GM10266 (cell line): ENCODE measurements around the gene SUGCT.
"Not testable (repeated sequence)": the region's sequence is repeated elsewhere in the genome, so short reads cannot be mapped to it uniquely, and the experiment has no call there.

Source experiments
- DNase-seq: peaks from one replicate; pipeline ENCODE4 v3.0.0; 2012; ENCODE audit errors: extremely low spot score
- TF ChIP-seq, protein P1 (sequence below): IDR thresholded peaks from 2 replicates; pipeline ENCODE4 v1.5.1; 2012; ENCODE audit warnings: mild to moderate bottlenecking, low read depth; ENCODE audit not compliant: control insufficient read depth, insufficient read depth; ENCODE audit errors: missing control alignments

The SUGCT gene

GRCh38 chr7:40611095-40611871, 476.5 kb downstream of the SUGCT start:
- TF ChIP-seq, protein P1, sequence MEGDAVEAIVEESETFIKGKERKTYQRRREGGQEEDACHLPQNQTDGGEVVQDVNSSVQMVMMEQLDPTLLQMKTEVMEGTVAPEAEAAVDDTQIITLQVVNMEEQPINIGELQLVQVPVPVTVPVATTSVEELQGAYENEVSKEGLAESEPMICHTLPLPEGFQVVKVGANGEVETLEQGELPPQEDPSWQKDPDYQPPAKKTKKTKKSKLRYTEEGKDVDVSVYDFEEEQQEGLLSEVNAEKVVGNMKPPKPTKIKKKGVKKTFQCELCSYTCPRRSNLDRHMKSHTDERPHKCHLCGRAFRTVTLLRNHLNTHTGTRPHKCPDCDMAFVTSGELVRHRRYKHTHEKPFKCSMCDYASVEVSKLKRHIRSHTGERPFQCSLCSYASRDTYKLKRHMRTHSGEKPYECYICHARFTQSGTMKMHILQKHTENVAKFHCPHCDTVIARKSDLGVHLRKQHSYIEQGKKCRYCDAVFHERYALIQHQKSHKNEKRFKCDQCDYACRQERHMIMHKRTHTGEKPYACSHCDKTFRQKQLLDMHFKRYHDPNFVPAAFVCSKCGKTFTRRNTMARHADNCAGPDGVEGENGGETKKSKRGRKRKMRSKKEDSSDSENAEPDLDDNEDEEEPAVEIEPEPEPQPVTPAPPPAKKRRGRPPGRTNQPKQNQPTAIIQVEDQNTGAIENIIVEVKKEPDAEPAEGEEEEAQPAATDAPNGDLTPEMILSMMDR = no peak
- no peak for DNase-seq

DNA sequence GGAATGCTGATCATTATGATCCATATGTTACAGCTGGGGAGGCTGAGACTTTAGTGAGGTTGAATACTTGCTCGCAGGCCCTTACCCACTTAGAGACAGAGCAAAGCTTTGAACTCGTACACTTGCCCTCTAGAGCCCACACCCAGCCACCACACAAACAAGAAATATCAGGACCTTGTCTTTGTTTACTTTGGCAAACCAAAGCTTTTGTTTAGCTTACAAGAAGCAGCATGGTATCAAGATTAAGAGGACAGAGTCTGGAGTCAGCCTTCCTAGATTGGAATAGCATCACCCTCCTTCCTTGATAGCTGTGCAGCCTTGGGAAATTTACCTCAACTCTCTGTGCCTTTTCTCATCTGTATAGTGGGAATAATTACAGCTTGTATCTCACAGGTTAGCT, 477.5 kb downstream of the SUGCT start:
- DNase-seq = no peak
- TF ChIP-seq, protein P1 = no peak

DNA sequence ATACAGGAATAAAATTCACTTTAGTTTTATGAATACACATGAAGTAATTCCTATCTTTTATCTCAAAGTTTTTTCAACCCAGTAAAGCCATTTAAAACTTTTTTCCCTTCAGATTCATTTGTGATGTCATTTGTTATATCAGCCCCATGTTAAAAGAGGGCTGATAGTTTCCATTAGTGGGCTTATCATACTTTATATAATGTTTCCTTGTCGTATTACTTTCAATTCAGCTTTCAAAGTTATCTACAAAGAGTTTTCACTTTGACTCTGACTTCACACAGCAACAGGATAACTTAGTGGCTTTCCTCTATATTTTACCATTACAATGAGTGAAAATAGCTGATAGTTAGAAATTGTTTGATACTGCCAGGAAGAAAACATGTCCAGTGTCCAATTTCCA, 484.8 kb downstream of the SUGCT start:
- no peak for DNase-seq

GRCh38 chr7:40621592-40621998, 486.8 kb downstream of the SUGCT start:
- no peak for DNase-seq
- TF ChIP-seq, protein P1 = no peak

More for the DNA sequence above, 484.8 kb downstream of the SUGCT start:
- TF ChIP-seq, protein P1 = no peak

DNA sequence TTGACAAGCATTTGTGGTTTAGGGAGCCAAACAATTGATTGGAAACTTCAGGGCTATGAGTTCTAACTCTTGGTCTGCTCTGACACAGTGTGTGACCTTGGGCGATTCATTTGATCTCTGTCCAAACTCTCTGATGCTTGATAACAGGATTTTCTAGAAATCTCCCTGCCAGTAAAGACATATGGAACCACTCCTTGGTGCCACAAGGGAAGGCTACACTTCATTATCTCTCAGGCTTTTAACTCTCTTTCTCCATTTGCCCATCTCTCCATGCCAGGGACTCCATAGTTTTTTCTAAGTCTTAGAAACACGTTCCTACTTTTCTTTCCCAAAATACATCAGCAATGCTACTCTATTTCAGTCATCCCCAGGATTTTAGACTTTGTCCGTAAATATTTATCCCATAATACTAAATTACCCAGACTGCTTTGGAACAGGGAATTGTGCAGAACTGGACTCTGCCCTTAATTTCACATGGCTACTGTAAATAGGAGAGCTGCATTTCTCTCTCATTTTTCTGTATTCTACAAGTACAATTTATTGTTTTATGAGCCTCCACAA, 488.2 kb downstream of the SUGCT start:
- TF ChIP-seq, protein P1 = no peak
- no peak for DNase-seq

GRCh38 chr7:40623863-40624262, 489.1 kb downstream of the SUGCT start:
- TF ChIP-seq, protein P1 = no peak
- DNase-seq = no peak

GRCh38 chr7:40627361-40627760, 492.6 kb downstream of the SUGCT start:
- not testable (repeated sequence) for DNase-seq
